H1 (cell line): ENCODE results near the gene SLC25A42. TPM values are rescaled to one million over a fixed set of nuclear protein-coding genes. Genes with fewer than 3 reads are reported as not detected.

Source experiments
- CHD7 ChIP-seq: fragments of 300-600 bp; sonication (generic); IDR thresholded peaks from 2 replicates; pipeline ENCODE4 v1.7.1; 2012; ENCODE audit warnings: low read length, moderate library complexity, mild to moderate bottlenecking, inconsistent platforms; ENCODE audit not compliant: insufficient replicate concordance
- polyA plus RNA-seq, 7 experiments: library from polyadenylated mRNA; depleted of rRNA in 3 of 7; stranded (reverse) in 5 of 7; unstranded in 2 of 7; fragments of >200 nt in 5 of 7; fragments of 200-250 nt in 2 of 7; gene quantifications; 1 replicate in 5 of 7; 2 replicates in 1 of 7; 4 replicates in 1 of 7; pipeline versions ENCODE4 v1.2.1 to v1.2.3, GENCODE V29; 2011 to 2013; ENCODE audit warnings: missing spikeins in 2 of 7, mixed read lengths in 2 of 7
- total RNA-seq: library from RNA; stranded (reverse); fragmentation: NEBNext Ultra II Directional; extraction: Animal tissue kit (Norgen Biotek cat#: 25700); gene quantifications from 2 replicates; pipeline ENCODE4 v1.2.1, GENCODE V29; 2021

SLC25A42 gene
- total and polyA plus RNA-seq, 2 of the 8 experiments (the other 6 are each of a cell fraction or from before 2014, with no cell fraction given): 5.9 to 6.2 TPM

DNA sequence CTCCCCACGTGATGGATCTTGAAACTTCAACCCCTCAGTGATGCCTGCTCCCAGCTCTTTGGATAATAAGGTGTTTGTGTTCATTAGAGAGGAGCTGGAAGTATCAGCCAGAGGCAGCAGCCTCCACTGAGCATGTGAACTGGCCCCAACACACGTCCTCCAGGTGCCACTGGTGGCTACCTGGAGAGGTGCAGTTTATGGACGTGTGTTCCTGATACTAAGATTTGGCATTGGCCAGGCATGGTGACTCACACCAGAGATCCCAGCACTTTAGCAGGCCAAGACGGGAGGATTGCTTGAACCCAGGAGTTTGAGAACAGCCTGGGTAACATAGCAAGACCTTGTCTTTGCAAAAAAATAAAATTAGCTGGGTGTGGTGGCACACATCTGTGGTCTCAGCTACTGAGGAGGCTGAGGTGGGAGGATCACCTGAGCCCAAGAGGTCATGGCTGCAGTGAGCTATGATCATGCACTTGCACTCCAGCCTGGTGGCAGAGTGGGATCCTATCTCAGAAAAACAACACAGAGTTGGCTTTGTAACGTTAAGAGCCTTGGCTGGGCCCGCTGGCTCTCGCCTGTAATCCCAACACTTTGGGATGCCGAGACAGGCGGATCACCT, 34.4 kb downstream of the SLC25A42 start (continued):
- TF ChIP-seq CHD7: no peak
